ENCODE data around the gene SLC2A11.

SLC2A11 gene, protein sequence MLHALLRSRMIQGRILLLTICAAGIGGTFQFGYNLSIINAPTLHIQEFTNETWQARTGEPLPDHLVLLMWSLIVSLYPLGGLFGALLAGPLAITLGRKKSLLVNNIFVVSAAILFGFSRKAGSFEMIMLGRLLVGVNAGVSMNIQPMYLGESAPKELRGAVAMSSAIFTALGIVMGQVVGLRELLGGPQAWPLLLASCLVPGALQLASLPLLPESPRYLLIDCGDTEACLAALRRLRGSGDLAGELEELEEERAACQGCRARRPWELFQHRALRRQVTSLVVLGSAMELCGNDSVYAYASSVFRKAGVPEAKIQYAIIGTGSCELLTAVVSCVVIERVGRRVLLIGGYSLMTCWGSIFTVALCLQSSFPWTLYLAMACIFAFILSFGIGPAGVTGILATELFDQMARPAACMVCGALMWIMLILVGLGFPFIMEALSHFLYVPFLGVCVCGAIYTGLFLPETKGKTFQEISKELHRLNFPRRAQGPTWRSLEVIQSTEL

DNA sequence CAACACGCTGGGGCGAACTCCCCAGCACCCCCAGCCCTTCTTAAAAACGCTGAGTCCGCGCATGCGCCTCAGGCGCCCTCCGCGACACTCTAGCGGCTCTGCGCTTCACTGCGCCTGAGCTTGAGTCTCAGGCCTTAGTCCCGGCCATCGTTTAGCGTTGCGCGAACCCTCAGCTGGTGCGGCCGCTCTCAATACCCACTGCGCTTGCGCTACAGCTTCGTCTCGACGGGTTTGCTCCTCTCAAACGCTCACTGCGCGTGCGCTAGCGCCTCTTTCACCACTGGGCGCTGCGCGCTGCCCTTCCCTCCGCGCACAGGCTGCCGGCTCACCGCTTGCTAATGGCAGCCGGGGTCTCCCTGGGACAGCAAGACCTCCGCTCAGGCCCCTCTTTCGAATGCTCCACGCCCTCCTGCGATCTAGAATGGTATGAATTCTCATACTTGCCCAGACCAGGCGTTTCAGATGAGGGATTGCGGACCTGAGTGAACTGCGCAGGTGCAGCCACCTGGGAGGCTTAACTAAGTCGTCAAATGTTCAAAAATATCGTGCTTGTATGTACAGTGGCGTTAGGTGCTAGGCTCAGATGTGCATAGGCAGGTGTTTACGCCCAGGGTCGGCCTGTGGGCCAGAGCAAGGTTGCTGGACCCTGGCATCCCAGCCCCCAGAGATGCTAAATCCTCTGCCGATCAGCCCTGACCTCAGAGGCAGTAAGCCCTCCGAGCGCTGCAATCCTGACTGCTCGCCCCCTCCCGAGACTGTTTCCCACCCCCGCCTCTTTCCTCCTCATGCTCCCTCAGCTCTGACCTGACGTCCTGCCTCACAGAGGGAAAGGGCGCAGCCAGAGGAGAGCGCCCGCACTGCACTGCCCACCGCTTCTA is at the start of gene SLC2A11:
Gene SLC2A11 (plus strand): TSS at position 270 of the 878 bp plus-strand sequence. CDS start 125 bp downstream, at position 395.
- TF ChIP-seq, protein P1, sequence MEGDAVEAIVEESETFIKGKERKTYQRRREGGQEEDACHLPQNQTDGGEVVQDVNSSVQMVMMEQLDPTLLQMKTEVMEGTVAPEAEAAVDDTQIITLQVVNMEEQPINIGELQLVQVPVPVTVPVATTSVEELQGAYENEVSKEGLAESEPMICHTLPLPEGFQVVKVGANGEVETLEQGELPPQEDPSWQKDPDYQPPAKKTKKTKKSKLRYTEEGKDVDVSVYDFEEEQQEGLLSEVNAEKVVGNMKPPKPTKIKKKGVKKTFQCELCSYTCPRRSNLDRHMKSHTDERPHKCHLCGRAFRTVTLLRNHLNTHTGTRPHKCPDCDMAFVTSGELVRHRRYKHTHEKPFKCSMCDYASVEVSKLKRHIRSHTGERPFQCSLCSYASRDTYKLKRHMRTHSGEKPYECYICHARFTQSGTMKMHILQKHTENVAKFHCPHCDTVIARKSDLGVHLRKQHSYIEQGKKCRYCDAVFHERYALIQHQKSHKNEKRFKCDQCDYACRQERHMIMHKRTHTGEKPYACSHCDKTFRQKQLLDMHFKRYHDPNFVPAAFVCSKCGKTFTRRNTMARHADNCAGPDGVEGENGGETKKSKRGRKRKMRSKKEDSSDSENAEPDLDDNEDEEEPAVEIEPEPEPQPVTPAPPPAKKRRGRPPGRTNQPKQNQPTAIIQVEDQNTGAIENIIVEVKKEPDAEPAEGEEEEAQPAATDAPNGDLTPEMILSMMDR (IDR thresholded peaks at IDR 0.05; ENCODE audit: low read depth, low read length, missing control alignments) = no peak
- peak; percentile 91 for DNase-seq (ENCODE audit: extremely low read depth, low read depth)
- peak within 1 kb of the TSS; percentile 89 for H3K4me3 ChIP-seq (replicated peaks; ENCODE audit: low read depth, low read length)

DNA sequence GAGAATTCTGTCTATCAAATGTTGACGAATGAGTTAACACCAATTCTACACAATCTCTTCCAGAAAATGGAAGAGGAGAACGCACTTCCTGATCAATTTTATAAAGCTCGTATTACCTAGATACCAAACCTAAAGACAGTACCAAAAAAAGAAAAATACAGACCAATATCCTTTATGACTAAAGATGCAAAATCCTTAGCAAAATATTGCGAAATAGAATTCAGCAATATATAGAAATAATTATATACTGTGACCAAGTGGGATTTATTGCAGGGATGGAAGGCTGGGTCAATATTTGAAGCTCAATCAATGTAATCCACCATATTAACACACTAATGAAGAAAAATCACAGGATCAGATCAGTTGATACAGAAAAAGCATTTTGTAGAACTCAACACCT is 45.3 kb upstream of the SLC2A11 start:
- no peak overlapping the region for H3K4me3 ChIP-seq (replicated peaks; ENCODE audit: low read depth, low read length)
- no peak for DNase-seq (ENCODE audit: extremely low read depth, low read depth)
- TF ChIP-seq, protein P1 (IDR thresholded peaks at IDR 0.05; ENCODE audit: low read depth, low read length, missing control alignments) = no peak

DNA sequence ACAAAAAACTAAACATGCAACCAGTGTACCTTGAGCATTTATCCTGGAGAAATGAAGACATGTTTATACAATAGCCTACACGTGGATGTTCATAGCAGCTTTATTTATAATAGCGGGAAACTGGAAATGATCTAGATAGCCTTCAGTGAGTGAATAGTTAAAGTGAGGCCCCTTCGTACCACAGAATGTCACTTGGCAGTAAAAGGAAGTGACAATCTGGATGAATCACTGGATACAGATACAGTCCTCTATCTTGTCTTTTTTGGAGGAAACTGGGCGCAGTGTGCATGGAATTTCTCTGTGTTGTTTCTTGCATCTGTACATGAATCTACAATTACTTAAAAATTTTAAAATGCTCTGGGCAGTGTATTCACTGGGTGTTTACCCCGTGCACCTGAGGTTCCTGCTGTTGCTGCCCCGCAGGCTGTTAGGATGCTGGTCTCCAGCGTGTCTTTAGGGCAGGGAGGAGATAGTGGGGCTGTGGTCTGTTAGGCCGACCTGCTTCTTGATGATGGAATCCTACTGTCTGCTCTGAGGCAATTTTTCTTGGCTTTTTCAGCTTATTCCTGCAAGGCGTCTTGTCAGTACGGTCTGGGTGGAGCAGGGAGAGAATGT is 42.0 kb upstream of the SLC2A11 start:
- TF ChIP-seq, protein P1 (IDR thresholded peaks at IDR 0.05; ENCODE audit: low read depth, low read length, missing control alignments) = no peak
- no peak overlapping the region for H3K4me3 ChIP-seq (replicated peaks; ENCODE audit: low read depth, low read length)
- no peak for DNase-seq (ENCODE audit: extremely low read depth, low read depth)

DNA sequence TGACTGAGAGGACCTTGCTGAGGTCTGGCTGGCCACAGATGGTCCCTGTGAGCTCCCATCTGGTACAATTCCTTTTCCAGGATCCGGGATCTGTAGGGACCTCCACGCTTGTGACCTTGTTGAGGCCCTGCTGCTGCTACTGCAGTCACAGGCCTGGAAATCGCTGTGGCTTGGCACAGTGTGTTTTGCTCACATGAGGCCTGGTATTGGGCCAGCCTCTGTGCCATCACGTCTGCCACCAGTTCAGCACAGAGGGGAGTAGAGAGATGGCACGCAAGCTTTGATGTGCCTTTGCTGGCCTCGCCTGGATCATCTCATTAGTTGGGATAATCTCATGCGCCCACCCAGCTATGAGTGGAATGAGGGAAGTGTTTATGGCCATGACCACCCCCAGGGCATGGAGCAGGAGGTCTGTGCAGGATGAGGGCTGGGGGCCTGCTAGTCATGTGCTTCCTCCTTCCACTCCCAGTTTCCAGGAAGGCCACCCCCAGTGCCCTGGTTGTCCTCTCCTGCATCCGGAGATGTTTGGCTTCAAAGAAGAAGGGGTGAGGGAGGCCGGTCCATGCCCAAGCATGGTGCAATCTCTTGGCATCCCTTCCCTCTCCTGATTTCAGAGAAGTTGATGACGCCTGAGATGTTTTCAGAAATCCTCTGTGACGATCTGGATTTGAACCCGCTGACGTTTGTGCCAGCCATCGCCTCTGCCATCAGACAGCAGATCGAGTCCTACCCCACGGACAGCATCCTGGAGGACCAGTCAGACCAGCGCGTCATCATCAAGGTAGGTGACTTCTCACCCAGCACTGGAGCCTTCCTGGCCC is 41.3 kb upstream of the SLC2A11 start:
- DNase-seq (ENCODE audit: extremely low read depth, low read depth) = no peak
- TF ChIP-seq, protein P1 (IDR thresholded peaks at IDR 0.05; ENCODE audit: low read depth, low read length, missing control alignments) = no peak

DNA sequence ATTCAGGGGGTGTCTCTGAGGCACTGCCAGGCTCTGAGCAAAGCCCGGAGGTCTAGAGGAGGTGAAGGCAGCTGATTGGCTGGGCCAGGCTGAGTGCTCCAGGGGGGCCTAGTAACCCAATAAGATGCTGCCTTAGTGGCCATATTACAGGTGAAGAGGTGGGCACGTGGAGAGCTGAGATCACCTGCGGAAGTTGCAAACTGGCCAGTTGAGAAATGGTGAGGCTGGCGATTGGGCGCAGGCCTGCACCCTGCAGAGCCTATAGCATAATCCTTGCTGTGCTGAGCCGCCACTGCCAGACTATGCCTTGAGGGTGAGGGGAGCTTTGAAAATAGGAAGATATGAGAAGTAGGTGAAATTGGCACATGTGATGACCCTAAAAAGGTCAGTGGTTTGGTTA is 40.5 kb upstream of the SLC2A11 start:
- TF ChIP-seq, protein P1 (IDR thresholded peaks at IDR 0.05; ENCODE audit: low read depth, low read length, missing control alignments) = no peak
- no peak overlapping the region for H3K4me3 ChIP-seq (replicated peaks; ENCODE audit: low read depth, low read length)
- DNase-seq (ENCODE audit: extremely low read depth, low read depth) = no peak

More for the DNA sequence above, 41.3 kb upstream of the SLC2A11 start:
- H3K4me3 ChIP-seq (replicated peaks; ENCODE audit: low read depth, low read length) = no peak overlapping the region

DNA sequence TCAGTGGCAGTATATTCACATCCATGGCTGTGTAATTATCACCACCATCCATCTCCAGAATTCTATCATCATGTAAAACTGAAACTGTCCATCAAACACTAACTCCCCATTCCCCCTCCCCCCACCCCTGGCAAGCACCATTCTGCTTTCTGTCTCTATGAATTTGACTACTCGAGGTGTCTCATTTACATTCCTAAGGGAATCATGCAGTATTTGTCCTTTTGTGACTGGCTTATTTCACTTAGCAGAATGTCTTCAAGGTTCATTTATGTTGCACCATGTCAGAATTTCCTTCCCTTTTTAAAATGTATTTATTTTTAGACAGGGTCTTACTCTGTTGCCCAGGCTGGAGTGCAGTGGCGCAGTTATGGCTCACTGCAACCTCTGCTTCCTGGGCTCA is 39.1 kb upstream of the SLC2A11 start:
- TF ChIP-seq, protein P1 (IDR thresholded peaks at IDR 0.05; ENCODE audit: low read depth, low read length, missing control alignments) = no peak
- DNase-seq (ENCODE audit: extremely low read depth, low read depth) = no peak
- no peak overlapping the region for H3K4me3 ChIP-seq (replicated peaks; ENCODE audit: low read depth, low read length)
